ENCODE data around the gene ARHGEF12. TPM values are rescaled to one million over a fixed set of nuclear protein-coding genes. Genes with fewer than 3 reads are reported as not detected.

ARHGEF12 gene
- total RNA-seq, 1 donor from 2014 or later = 114 TPM

DNA sequence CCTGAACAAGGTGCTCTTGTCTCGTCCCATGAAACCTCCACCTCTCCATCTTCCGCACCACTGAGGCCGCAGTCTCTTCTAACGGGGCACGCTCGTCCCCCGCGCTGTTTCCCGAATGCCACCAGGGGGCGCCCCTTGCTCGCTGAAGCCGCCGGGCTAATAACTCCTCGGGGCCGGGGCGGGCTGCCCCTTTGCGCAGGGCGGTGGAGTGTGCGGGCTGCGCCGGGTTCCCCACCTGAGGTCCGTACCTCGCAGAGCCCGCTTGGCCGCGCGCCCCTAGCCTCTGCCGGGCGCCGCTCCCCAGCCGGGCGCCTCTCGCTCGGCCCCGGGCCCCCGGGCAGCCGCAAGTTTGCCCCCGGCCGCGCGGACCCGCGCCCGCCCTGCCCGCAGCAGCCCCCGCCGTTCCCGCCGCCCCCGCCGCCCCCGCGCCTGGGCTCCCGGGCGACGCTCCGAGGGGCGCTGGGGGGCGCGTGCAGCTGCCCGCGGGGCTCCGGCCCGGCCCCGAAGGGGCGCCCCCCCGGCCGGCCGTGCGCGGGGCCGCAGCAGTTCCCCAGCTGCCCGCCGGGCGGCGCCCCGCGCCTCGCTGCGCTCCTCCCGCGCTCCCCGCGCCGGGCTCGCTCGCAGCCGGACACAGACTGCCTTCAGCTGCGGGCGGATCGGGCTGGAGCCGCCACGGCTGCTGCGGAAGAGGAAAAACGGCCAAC, 175.1 kb downstream of the ARHGEF12 start, which contains the start of gene GRIK4:
GRIK4 (plus strand) TSS at position 633 of the 704 bp plus-strand sequence. CDS start 148,571 bp downstream, outside the sequence.
- TF ChIP-seq, protein P1, sequence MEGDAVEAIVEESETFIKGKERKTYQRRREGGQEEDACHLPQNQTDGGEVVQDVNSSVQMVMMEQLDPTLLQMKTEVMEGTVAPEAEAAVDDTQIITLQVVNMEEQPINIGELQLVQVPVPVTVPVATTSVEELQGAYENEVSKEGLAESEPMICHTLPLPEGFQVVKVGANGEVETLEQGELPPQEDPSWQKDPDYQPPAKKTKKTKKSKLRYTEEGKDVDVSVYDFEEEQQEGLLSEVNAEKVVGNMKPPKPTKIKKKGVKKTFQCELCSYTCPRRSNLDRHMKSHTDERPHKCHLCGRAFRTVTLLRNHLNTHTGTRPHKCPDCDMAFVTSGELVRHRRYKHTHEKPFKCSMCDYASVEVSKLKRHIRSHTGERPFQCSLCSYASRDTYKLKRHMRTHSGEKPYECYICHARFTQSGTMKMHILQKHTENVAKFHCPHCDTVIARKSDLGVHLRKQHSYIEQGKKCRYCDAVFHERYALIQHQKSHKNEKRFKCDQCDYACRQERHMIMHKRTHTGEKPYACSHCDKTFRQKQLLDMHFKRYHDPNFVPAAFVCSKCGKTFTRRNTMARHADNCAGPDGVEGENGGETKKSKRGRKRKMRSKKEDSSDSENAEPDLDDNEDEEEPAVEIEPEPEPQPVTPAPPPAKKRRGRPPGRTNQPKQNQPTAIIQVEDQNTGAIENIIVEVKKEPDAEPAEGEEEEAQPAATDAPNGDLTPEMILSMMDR (IDR thresholded peaks at IDR 0.05) = peak; percentile 90
- Mint-ChIP-seq H3K27me3 (ENCODE audit: unreplicated experiment) (peaks cover 40% of the 10 kb centered on the region), H3K27ac (ENCODE audit: unreplicated experiment) (no peak within 1 kb of the TSS), H3K36me3 (ENCODE audit: unreplicated experiment) (no peaks in the 10 kb centered on the region), H3K4me3 (ENCODE audit: unreplicated experiment) (no peak within 1 kb of the TSS), H3K9me3 (ENCODE audit: unreplicated experiment) (no peaks in the 10 kb centered on the region), H3K4me1 (ENCODE audit: unreplicated experiment) (peaks cover 1% of the 10 kb centered on the region)
- DNase-seq (ENCODE audit: extremely low spot score, unreplicated experiment) = peak; percentile 94

DNA sequence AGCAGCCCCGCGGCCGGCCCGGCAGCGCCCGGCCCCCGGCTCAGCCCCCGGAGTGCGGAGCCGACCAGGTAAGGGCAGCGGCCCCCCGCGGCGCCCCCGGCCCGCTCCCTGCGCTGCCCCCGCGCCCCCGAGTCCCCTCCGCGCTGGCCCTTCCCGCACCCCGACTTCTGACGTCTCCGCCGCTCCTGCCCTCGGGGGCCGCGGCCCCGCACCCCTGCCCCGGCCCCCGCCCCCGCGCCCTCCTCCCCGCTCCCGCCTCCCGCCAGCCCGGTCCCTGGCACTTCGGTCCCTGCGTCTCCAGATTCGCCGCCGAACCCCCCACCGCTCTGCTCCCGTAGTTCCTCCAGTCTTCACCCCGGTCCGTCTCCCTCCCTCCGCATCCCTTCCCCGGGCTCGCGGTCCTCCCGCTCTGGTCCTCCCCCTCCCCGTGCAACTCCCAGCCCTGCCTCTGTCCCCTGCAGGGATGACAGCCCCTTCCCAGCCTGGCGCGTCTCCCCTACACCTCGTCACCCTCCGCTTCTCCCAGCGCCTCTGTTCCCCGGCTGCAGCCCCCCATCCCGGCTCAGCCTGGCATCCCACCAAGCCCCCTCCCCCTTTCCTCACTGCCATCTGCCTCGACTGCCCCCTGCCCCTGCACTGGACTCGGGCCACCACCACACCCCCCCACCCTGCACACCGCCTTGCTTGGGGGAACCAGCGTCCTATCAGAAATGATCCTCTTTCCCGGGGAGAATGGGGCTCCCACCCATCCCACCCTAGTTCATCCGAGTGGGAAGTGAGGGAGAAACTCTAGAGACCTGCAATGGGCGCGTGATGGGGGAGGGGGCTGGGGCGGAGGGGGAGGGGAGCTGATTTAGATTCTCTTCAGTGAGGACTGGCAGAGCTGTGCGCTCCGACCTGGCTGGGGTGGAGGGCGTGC, 175.9 kb downstream of the ARHGEF12 start:
- H3K9me3 Mint-ChIP-seq (ENCODE audit: unreplicated experiment) = no peaks in the 10 kb centered on the region
- no peak overlapping the region for H3K4me3 Mint-ChIP-seq (ENCODE audit: unreplicated experiment)
- H3K36me3 Mint-ChIP-seq (ENCODE audit: unreplicated experiment) = no peaks in the 10 kb centered on the region
- TF ChIP-seq, protein P1 (IDR thresholded peaks at IDR 0.05) = no peak
- no peak overlapping the region for H3K27ac Mint-ChIP-seq (ENCODE audit: unreplicated experiment)
- no peak for DNase-seq (ENCODE audit: extremely low spot score, unreplicated experiment)
- H3K27me3 Mint-ChIP-seq (ENCODE audit: unreplicated experiment) = peaks cover 32% of the 10 kb centered on the region
- H3K4me1 Mint-ChIP-seq (ENCODE audit: unreplicated experiment) = peaks cover 2% of the 10 kb centered on the region

DNA sequence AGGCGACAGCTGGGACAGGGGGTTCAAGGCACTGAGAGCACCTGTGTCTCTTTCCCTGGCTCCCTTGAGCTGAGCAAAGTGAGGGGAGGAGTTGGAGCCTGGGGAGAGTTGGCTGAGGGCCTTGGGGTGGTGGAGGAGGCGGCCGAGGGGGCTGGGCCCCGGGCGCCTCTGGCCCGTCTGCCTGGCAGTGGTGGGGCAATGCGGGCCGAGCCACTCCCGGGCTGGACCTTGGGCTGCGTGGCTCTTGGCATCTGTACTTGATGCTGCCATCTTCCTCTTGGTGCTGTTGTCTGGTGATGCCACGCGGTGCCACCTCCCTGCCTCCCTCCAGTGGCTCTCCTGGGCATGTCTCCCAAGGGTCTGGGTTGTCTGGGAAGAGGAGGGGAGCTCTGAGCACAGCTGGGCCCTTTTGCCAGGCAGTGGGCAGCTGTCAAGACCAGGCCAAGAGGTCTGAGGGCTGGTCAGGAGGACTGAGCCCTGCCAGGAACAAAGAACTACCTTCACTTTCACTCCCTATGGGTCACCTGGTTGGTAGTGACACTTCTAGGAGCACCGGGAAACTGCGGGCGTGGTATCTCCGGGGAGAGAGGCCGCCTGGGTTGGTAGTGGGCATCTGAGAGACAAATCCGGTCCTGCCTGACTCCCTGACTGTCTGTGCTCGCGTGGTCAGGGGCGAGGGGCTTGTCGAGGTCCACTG, 176.7 kb downstream of the ARHGEF12 start:
- Mint-ChIP-seq H3K4me3 (ENCODE audit: unreplicated experiment) (peak overlapping the region; percentile 10), H3K27me3 (ENCODE audit: unreplicated experiment) (peaks cover 27% of the 10 kb centered on the region), H3K36me3 (ENCODE audit: unreplicated experiment) (no peaks in the 10 kb centered on the region), H3K4me1 (ENCODE audit: unreplicated experiment) (peaks cover 10% of the 10 kb centered on the region), H3K27ac (ENCODE audit: unreplicated experiment) (no peak overlapping the region), H3K9me3 (ENCODE audit: unreplicated experiment) (no peaks in the 10 kb centered on the region)
- TF ChIP-seq, protein P1 (IDR thresholded peaks at IDR 0.05) = peak; percentile 17
- DNase-seq (ENCODE audit: extremely low spot score, unreplicated experiment) = no peak

DNA sequence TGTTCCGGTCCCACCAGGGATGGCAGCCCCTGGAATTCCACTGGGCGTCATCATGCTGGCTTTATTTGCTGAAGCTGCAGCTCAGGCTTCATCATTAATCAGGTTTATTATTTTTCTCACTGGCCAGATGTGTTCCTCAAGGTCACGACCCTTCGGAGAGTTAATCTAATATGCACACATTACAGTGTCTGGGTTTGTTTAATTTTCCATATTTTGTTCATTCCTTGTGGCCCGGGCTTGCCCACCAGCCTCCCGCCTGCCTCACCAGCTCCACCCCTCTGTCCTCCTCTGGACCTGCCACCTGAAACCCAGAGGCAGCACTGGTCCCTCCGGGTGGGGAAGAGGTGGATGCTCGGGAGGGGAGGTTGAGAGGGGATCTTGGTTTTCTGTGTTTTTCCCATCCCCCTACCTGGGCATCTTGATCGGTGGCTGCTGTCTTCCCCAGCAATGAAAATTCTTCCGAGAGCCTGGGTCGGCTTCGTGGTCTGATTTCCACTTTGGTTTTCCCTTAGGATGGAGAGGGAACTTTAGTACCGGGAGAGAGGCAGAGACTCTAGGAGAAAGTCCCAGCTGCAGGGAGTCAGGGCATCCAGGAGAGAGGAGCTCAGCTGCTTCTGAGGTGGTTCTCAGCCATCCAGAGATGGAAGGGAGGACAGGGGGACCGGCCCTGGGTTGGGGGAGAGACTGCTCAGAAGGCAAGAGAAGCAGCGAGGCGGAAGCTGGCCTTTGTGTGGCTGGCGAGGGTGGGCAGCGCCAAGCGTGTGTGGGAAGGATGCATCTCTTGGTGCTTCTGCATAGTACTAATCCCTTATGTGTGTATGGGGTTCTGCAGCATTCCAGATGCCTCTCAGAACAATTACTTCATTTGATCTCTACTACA, 177.5 kb downstream of the ARHGEF12 start:
- no peaks in the 10 kb centered on the region for H3K9me3 Mint-ChIP-seq (ENCODE audit: unreplicated experiment)
- H3K27ac Mint-ChIP-seq (ENCODE audit: unreplicated experiment) = no peak overlapping the region
- peaks cover 21% of the 10 kb centered on the region for H3K27me3 Mint-ChIP-seq (ENCODE audit: unreplicated experiment)
- H3K36me3 Mint-ChIP-seq (ENCODE audit: unreplicated experiment) = no peaks in the 10 kb centered on the region
- no peak overlapping the region for H3K4me3 Mint-ChIP-seq (ENCODE audit: unreplicated experiment)
- TF ChIP-seq, protein P1 (IDR thresholded peaks at IDR 0.05) = no peak
- H3K4me1 Mint-ChIP-seq (ENCODE audit: unreplicated experiment) = peaks cover 13% of the 10 kb centered on the region
- DNase-seq (ENCODE audit: extremely low spot score, unreplicated experiment) = no peak

Measured in osteocyte (in vitro differentiated cells).